Endothelial cell of umbilical vein (primary cell): ENCODE measurements around the gene FAM227B. TPM values are rescaled to one million over a fixed set of nuclear protein-coding genes. Genes with fewer than 3 reads are reported as not detected.

Source experiments
- BruUV-seq: library from RNA; stranded (reverse); fragments of 400-500 nt; replicated peaks from 2 replicates; lab custom pipeline; 2021; lab: Mats Ljungman, UMichigan
- CTCF ChIA-PET: fragments of 300-600, 350-600 bp; sonication (Branson Sonifier 250); formaldehyde crosslinking; loops from one replicate; lab custom pipeline; 2021; ENCODE audit warnings: antibody characterized with exemption, inconsistent platforms; lab: Charles Lee
- POLR2A ChIA-PET: fragments of 300-600, 350-600 bp; sonication (Branson Sonifier 250); formaldehyde crosslinking; loops from one replicate; lab custom pipeline; 2021; ENCODE audit warnings: antibody characterized with exemption, inconsistent platforms; lab: Charles Lee
- DNase-seq: peaks from one replicate; pipeline ENCODE4 v3.0.0-alpha.2; 2011; ENCODE audit warnings: low read depth, low spot score
- FAIRE-seq: peaks from 2 replicates; lab custom pipeline; 2011; peaks lifted over from hg19 to GRCh38; lab: Jason Lieb, UNC
- H2AFZ ChIP-seq: 2 replicates; pipeline ENCODE4 v1.6.0; 2012; ENCODE audit warnings: low read depth, low read length, control low read depth, inconsistent platforms
- H3K27ac ChIP-seq: 2 replicates; pipeline ENCODE4 v1.5.1; 2011; ENCODE audit warnings: low read depth, mild to moderate bottlenecking, control low read depth, low read length, moderate library complexity; ENCODE audit not compliant: insufficient read depth
- H3K27me3 ChIP-seq, 2 experiments: 2 replicates each; pipeline versions ENCODE4 v1.6.0 to v1.6.1; 2011; ENCODE audit warnings: low read length in 2 of 2, mixed read lengths in 1 of 2; ENCODE audit not compliant: control insufficient read depth in 2 of 2, insufficient read depth in 2 of 2
- H3K36me3 ChIP-seq, 2 experiments: 2 replicates in 1 of 2; 3 replicates in 1 of 2; pipeline ENCODE4 v1.5.1; 2011; ENCODE audit warnings: low read length in 2 of 2, mild to moderate bottlenecking in 1 of 2, moderate library complexity in 1 of 2; ENCODE audit not compliant: control insufficient read depth in 2 of 2, insufficient read depth in 2 of 2; ENCODE audit errors: extremely low read depth in 1 of 2
- H3K4me1 ChIP-seq: 3 replicates; pipeline ENCODE4 v1.5.1; 2011; ENCODE audit warnings: mild to moderate bottlenecking, low read length; ENCODE audit not compliant: control insufficient read depth, insufficient read depth; ENCODE audit errors: extremely low read depth
- H3K4me2 ChIP-seq: 2 replicates; pipeline ENCODE4 v1.6.1; 2011; ENCODE audit warnings: low read length, control low read depth, mixed read lengths; ENCODE audit not compliant: insufficient read depth
- H3K4me3 ChIP-seq, 3 experiments: fragments of 200-600 bp in 1 of 3; sonication (generic), shearing (Covaris generic) in 1 of 3; replicated peaks in 1 of 3; 2 replicates each; pipeline ENCODE4 v1.5.1; 2011 to 2016; ENCODE audit warnings: control low read depth in 3 of 3, low read length in 3 of 3, mild to moderate bottlenecking in 2 of 3, inconsistent platforms in 1 of 3, low read depth in 1 of 3, moderate library complexity in 1 of 3; ENCODE audit not compliant: insufficient read depth in 1 of 3
- H3K79me2 ChIP-seq: 2 replicates; pipeline ENCODE4 v1.6.0; 2012; ENCODE audit warnings: low read length, inconsistent platforms; ENCODE audit not compliant: control insufficient read depth, insufficient read depth
- H3K9ac ChIP-seq: replicated peaks from 2 replicates; pipeline ENCODE3; 2011; ENCODE audit warnings: low read length, control low read depth; ENCODE audit not compliant: insufficient read depth; ENCODE audit errors: extremely low read depth
- H3K9me1 ChIP-seq: replicated peaks from 3 replicates; pipeline ENCODE4 v1.6.0; 2011; ENCODE audit warnings: mild to moderate bottlenecking, low read length; ENCODE audit not compliant: control insufficient read depth, insufficient read depth; ENCODE audit errors: extremely low read depth
- H3K9me3 ChIP-seq: replicated peaks from 2 replicates; pipeline ENCODE4 v1.5.1; 2012; ENCODE audit warnings: low read length, inconsistent platforms; ENCODE audit not compliant: control insufficient read depth, insufficient read depth
- H4K20me1 ChIP-seq: replicated peaks from 2 replicates; pipeline ENCODE3; 2011; ENCODE audit warnings: mild to moderate bottlenecking, low read length; ENCODE audit not compliant: control insufficient read depth, insufficient read depth; ENCODE audit errors: extremely low read depth
- EZH2 ChIP-seq: IDR thresholded peaks from 2 replicates; pipeline ENCODE4 v1.6.1; 2012; ENCODE audit warnings: borderline replicate concordance, low read depth, mild to moderate bottlenecking, moderate library complexity, low read length, inconsistent platforms; ENCODE audit not compliant: severe bottlenecking
- FOS ChIP-seq: IDR thresholded peaks from 2 replicates; pipeline ENCODE4 v1.6.1; 2011; ENCODE audit warnings: mild to moderate bottlenecking, low read length, moderate library complexity, borderline replicate concordance; ENCODE audit not compliant: insufficient read depth
- GATA2 ChIP-seq: IDR thresholded peaks from 2 replicates; pipeline ENCODE4 v1.7.0; 2011; ENCODE audit warnings: low read depth, mild to moderate bottlenecking, moderate library complexity, mixed read lengths, low read length; ENCODE audit not compliant: insufficient read length, insufficient read depth
- JUN ChIP-seq: IDR thresholded peaks from 2 replicates; pipeline ENCODE4 v1.6.1; 2011; ENCODE audit warnings: borderline replicate concordance, low read depth; ENCODE audit not compliant: insufficient read length, insufficient read depth
- MYC ChIP-seq: IDR thresholded peaks from one replicate; pipeline ENCODE4 v1.6.1; 2011; ENCODE audit warnings: mild to moderate bottlenecking, low read depth, low read length
- POLR2A ChIP-seq: IDR thresholded peaks from 2 replicates; pipeline ENCODE4 v1.6.1; 2012; ENCODE audit warnings: low read depth, mild to moderate bottlenecking, control low read depth, low read length
- POLR2AphosphoS5 ChIP-seq: IDR thresholded peaks from 2 replicates; pipeline ENCODE4 v1.6.1; 2012; ENCODE audit warnings: low read depth, mild to moderate bottlenecking, control low read depth, low read length, moderate library complexity; ENCODE audit not compliant: insufficient read depth
- dilution Hi-C: fragments of 300-500 bp; cut with MboI; formaldehyde crosslinking; loops from one replicate; pipeline ENCODE4 v1.15.0; 2019; ENCODE audit warnings: low sequenced_read_pairs; ENCODE audit not compliant: extremely low pct_ligation_motif_present
- intact Hi-C: fragments of 100-400 bp; cut with micrococcal nuclease; formaldehyde crosslinking; loops from one replicate; pipeline ENCODE4 v1.10.0; 2022
- polyA plus RNA-seq, 4 experiments: library from polyadenylated mRNA; depleted of rRNA in 3 of 4; stranded (reverse) in 3 of 4; unstranded in 1 of 4; fragments of >200 nt; gene quantifications; 2 replicates each; pipeline versions ENCODE4 v1.2.1 to v1.2.3, GENCODE V29; 2011 to 2012; ENCODE audit warnings: missing spikeins in 1 of 4
- total RNA-seq: library from RNA; stranded (reverse); gene quantifications from 2 replicates; pipeline ENCODE4 v1.2.3, GENCODE V29; 2021
- TF ChIP-seq, protein P1 (sequence below): IDR thresholded peaks from 2 replicates; pipeline ENCODE4 v1.6.1; 2011; ENCODE audit not compliant: insufficient read depth, insufficient read length
- TF ChIP-seq, protein P2 (sequence below), 2 donors: IDR thresholded peaks; 1 replicate in 1 of 2; 2 replicates in 1 of 2; pipeline ENCODE4 v1.5.1; 2011; ENCODE audit warnings: low read length in 2 of 2, mild to moderate bottlenecking in 2 of 2, moderate library complexity in 2 of 2, control low read depth in 1 of 2, inconsistent platforms in 1 of 2, low read depth in 1 of 2; ENCODE audit not compliant: insufficient read depth in 1 of 2; ENCODE audit errors: extremely low read depth in 1 of 2

Gene FAM227B
- total and polyA plus RNA-seq, 2 donors (not counting 3 experiments of a cell fraction or from before 2014, with no cell fraction given): 1.5 to 1.8 TPM

GRCh38 chr15:49323207-49323606 lies 297.4 kb downstream of the FAM227B start:
- ChIA-PET CTCF (interaction anchor here (1.2 kb wide), 1 partner anchor 99 kb away, joined by 4 read pairs; no protein-coding TSS in a partner anchor), POLR2A (no interaction called here)
- Histone ChIP-seq H3K27ac (no peak overlapping the region), H4K20me1 (no peaks in the 10 kb centered on the region), H3K4me1 (no peaks in the 10 kb centered on the region), H3K79me2 (no peaks in the 10 kb centered on the region), H3K36me3 (peaks cover 0 to 2% of the 10 kb centered on the region in 2 experiments), H2AFZ (no peak overlapping the region), H3K4me2 (no peak overlapping the region), H3K4me3 (no peak overlapping the region), H3K27me3 (no peaks in the 10 kb centered on the region), H3K9ac (no peak overlapping the region), H3K9me3 (no peaks in the 10 kb centered on the region), H3K9me1 (peaks cover 3% of the 10 kb centered on the region)
- no peak for TF ChIP-seq FOS
- no peak for TF ChIP-seq POLR2AphosphoS5
- no peak for TF ChIP-seq EZH2
- TF ChIP-seq MYC: no peak
- no peak for TF ChIP-seq JUN
- no peak for TF ChIP-seq POLR2A
- TF ChIP-seq, protein P1, sequence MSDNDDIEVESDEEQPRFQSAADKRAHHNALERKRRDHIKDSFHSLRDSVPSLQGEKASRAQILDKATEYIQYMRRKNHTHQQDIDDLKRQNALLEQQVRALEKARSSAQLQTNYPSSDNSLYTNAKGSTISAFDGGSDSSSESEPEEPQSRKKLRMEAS: no peak
- TF ChIP-seq GATA2: no peak
- TF ChIP-seq, protein P2, sequence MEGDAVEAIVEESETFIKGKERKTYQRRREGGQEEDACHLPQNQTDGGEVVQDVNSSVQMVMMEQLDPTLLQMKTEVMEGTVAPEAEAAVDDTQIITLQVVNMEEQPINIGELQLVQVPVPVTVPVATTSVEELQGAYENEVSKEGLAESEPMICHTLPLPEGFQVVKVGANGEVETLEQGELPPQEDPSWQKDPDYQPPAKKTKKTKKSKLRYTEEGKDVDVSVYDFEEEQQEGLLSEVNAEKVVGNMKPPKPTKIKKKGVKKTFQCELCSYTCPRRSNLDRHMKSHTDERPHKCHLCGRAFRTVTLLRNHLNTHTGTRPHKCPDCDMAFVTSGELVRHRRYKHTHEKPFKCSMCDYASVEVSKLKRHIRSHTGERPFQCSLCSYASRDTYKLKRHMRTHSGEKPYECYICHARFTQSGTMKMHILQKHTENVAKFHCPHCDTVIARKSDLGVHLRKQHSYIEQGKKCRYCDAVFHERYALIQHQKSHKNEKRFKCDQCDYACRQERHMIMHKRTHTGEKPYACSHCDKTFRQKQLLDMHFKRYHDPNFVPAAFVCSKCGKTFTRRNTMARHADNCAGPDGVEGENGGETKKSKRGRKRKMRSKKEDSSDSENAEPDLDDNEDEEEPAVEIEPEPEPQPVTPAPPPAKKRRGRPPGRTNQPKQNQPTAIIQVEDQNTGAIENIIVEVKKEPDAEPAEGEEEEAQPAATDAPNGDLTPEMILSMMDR (IDR thresholded peaks at IDR 0.05; ENCODE audit: extremely low read depth in 1 of 2, insufficient read depth in 1 of 2, low read depth in 1 of 2, low read length in 2 of 2): no peak
- intact Hi-C loops (no loop called here), dilution Hi-C loops (no loop called here)
- DNase-seq: no peak
- BruUV-seq: no TSS peak
- no peak for FAIRE-seq
